Brain microvascular endothelial cell (primary cell): ENCODE measurements around the gene LRRC4B.

Experiments used
- DNase-seq: peaks from one replicate; pipeline ENCODE4 v3.0.0-alpha.2; 2020
- H3K27ac ChIP-seq: fragments of 250-450 bp; sonication (Bioruptor Pico); 2 replicates; pipeline ENCODE4 v1.5.1; 2020; ENCODE audit warnings: mild to moderate bottlenecking, moderate library complexity
- H3K27me3 ChIP-seq: fragments of 250-450 bp; sonication (Bioruptor Pico); replicated peaks from 2 replicates; pipeline ENCODE4 v1.5.1; 2020; ENCODE audit warnings: mild to moderate bottlenecking
- H3K36me3 ChIP-seq: fragments of 250-450 bp; sonication (Bioruptor Pico); replicated peaks from 2 replicates; pipeline ENCODE4 v1.5.1; 2020; ENCODE audit warnings: mild to moderate bottlenecking
- H3K4me3 ChIP-seq: 2 replicates; pipeline ENCODE4 v1.5.1; 2011; ENCODE audit warnings: low read depth, mild to moderate bottlenecking, control low read depth, low read length, moderate library complexity
- in situ Hi-C: cut with HindIII; loops from 2 replicates; pipeline ENCODE4 v1.10.0; 2017; ENCODE audit warnings: low sequenced_read_pairs, low pct_ligation_motif_present
- TF ChIP-seq, protein P1 (sequence below): IDR thresholded peaks from 2 replicates; pipeline ENCODE4 v1.5.1; 2011; ENCODE audit warnings: low read depth, mild to moderate bottlenecking, moderate library complexity, low read length, control low read depth, inconsistent platforms; ENCODE audit errors: missing control alignments

Gene LRRC4B

GRCh38 chr19:50498219-50499056 is 69.8 kb downstream of the LRRC4B start:
- Histone ChIP-seq H3K36me3 (no peaks in the 10 kb centered on the region), H3K27ac (no peak overlapping the region), H3K4me3 (no peak overlapping the region), H3K27me3 (peaks cover 23% of the 10 kb centered on the region)
- TF ChIP-seq, protein P1, sequence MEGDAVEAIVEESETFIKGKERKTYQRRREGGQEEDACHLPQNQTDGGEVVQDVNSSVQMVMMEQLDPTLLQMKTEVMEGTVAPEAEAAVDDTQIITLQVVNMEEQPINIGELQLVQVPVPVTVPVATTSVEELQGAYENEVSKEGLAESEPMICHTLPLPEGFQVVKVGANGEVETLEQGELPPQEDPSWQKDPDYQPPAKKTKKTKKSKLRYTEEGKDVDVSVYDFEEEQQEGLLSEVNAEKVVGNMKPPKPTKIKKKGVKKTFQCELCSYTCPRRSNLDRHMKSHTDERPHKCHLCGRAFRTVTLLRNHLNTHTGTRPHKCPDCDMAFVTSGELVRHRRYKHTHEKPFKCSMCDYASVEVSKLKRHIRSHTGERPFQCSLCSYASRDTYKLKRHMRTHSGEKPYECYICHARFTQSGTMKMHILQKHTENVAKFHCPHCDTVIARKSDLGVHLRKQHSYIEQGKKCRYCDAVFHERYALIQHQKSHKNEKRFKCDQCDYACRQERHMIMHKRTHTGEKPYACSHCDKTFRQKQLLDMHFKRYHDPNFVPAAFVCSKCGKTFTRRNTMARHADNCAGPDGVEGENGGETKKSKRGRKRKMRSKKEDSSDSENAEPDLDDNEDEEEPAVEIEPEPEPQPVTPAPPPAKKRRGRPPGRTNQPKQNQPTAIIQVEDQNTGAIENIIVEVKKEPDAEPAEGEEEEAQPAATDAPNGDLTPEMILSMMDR, result no peak
- no peak for DNase-seq
- in situ Hi-C loops, result no loop called here

DNA sequence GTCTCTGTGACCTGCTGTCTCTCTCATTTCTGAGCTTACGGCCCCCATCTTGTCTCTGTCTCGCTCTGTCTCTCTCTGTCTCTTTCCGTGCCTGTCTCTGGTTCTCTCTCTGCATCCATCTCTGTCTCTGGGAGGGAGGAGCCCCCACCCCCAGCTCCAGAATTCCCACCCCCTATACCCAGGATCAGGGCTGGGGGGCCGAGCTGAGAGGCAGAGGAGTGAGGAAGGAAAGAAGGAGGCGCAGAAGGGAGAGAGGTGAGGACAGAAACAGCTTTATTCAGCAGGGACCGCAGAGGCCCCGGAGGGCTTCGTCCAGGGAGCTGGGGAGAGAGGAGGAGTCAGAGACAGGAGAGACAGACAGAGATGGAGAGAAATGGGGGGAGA is 71.2 kb downstream of the LRRC4B start:
- TF ChIP-seq, protein P1, result no peak
- H3K36me3 ChIP-seq, result no peaks in the 10 kb centered on the region
- no peak overlapping the region for H3K27ac ChIP-seq
- peaks cover 29% of the 10 kb centered on the region for H3K27me3 ChIP-seq
- no peak overlapping the region for H3K4me3 ChIP-seq
- in situ Hi-C loops, result no loop called here
- DNase-seq, result no peak

GRCh38 chr19:50496189-50497021 is 71.8 kb downstream of the LRRC4B start:
- TF ChIP-seq, protein P1, result no peak
- Histone ChIP-seq H3K27me3 (peaks cover 27% of the 10 kb centered on the region), H3K4me3 (no peak overlapping the region), H3K36me3 (no peaks in the 10 kb centered on the region), H3K27ac (no peak overlapping the region)
- in situ Hi-C loops, result no loop called here
- DNase-seq, result no peak

DNA sequence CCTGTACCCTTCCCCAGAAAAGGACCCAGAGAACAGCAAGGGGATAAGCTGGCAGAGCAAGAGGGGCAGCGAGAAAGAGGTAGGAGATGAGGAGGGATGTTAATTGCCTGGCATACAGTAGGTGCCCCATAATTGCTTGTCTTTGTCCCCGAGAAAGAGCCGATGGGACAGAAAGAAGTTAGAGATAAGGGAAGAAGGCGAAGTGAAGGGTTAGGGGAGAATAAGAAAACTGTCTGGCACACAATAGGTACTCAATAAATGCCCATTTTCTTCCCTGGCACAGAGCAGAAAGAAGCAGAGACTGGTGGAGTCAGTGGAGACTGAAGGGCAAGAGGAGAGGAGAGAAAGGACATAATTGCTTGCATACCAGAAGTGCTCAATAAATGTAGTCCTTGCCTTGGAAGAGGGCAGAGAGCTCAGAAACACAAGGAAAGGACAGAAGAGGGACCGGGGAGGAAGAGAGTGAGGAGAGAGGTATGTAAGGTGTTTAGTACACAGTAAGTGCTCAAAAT is 73.2 kb downstream of the LRRC4B start:
- DNase-seq, result no peak
- in situ Hi-C loops, result no loop called here
- Histone ChIP-seq H3K27me3 (peaks cover 20% of the 10 kb centered on the region), H3K4me3 (no peak overlapping the region), H3K36me3 (no peaks in the 10 kb centered on the region), H3K27ac (no peak overlapping the region)
- TF ChIP-seq, protein P1, result no peak

DNA sequence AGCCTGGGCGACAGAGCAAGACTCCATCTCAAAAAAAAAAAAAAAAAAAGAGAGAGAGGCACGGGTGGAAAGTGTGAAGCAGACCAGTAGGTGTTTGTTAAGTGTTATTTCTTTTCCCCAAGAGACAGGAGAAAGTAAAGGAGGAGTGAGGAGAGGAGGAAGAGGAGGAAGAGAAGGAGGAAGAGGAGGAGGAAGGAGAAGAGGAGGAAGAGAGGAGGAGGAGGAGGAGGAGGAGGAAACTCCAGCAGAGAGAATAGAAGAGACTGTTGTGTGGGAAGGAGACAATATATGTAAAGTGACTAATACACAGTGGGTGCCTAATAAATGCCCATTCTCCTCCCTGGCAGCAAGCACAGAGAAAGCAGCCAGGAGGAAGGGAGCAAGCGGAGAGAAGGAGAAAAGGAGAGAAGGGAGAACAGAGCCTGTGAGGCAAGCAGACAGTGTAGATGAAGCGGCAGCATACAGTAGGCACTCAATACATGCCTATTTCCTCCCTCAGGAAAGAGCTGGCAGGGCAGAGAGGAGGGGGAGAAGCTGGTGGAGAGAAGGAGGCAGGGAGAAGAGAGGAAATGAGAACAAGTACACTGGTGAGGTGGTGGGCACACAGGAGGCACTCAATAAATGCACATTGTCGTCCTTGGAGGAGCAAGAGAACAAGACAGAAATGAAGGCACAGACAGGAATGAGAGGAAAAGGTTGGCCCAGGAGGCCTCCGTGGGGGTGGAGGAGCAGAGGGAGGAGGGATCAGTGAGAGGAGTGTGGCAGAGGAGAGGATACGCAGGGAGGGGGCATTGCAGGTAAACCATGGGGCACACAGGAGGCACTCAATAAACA is 73.8 kb downstream of the LRRC4B start:
- Histone ChIP-seq H3K27me3 (peaks cover 17% of the 10 kb centered on the region), H3K4me3 (no peak overlapping the region), H3K36me3 (no peaks in the 10 kb centered on the region), H3K27ac (no peak overlapping the region)
- DNase-seq, result no peak
- in situ Hi-C loops, result no loop called here
- TF ChIP-seq, protein P1, result no peak
